Progenitor cell of endocrine pancreas (in vitro differentiated cells): ENCODE results near the gene RAD9A. TPM values are rescaled to one million over a fixed set of nuclear protein-coding genes. Genes with fewer than 3 reads are reported as not detected.
"Not testable (repeated sequence)": the region's sequence is repeated elsewhere in the genome, so short reads cannot be mapped to it uniquely, and the experiment has no call there.

Experiments used
- DNase-seq: peaks from one replicate; pipeline ENCODE4 v3.0.0; 2021; ENCODE audit warnings: low spot score; ENCODE audit not compliant: unreplicated experiment
- H3K27ac Mint-ChIP-seq: 2 replicates; pipeline ENCODE4 v1.8.0; 2021; ENCODE audit warnings: mild to moderate bottlenecking, moderate library complexity, mixed read lengths
- H3K27me3 Mint-ChIP-seq: 2 replicates; pipeline ENCODE4 v1.8.0; 2021; ENCODE audit warnings: mixed read lengths
- H3K36me3 Mint-ChIP-seq: 2 replicates; pipeline ENCODE4 v1.8.0; 2022; ENCODE audit warnings: mixed read lengths; ENCODE audit not compliant: insufficient read depth
- H3K4me1 Mint-ChIP-seq: 2 replicates; pipeline ENCODE4 v1.8.0; 2021; ENCODE audit warnings: low read depth, mixed read lengths
- H3K4me3 Mint-ChIP-seq: 2 replicates; pipeline ENCODE4 v1.8.0; 2021; ENCODE audit warnings: low read depth, mild to moderate bottlenecking, moderate library complexity, mixed read lengths
- H3K9me3 Mint-ChIP-seq: 2 replicates; pipeline ENCODE4 v1.8.0; 2021; ENCODE audit warnings: low read depth, mixed read lengths
- total RNA-seq: library from RNA; stranded (reverse); gene quantifications from 2 replicates; pipeline ENCODE4 v1.2.1, GENCODE V29; 2021
- TF ChIP-seq, protein P1 (sequence below): fragments of 200-600 bp; sonication (generic); IDR thresholded peaks from one replicate; pipeline ENCODE4 v1.5.0; 2021; ENCODE audit warnings: antibody characterized with exemption, mild to moderate bottlenecking; ENCODE audit not compliant: unreplicated experiment

The RAD9A gene
- total RNA-seq, 1 donor from 2014 or later, result 39.0 TPM

DNA sequence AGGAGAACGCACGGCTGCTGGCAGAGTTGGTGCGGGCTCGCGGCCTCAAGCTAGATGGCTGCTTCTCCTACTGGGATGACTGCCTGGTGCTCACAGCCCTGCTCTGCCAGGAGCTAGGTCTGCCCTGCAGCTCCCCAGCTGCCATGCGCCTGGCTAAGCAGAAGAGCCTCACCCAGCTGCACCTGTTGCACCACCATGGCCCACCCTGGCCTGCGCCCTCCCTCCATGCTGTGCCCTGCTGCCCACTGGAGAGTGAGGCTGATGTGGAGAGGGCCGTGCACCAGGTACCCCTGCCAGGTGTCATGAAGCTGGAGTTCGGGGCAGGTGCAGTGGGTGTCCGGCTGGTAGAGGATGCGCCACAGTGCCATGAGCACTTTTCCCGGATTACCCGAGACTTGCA is 31.7 kb downstream of the RAD9A start:
- H3K4me1 Mint-ChIP-seq, result peaks cover 4% of the 10 kb centered on the region
- H3K9me3 Mint-ChIP-seq, result no peaks in the 10 kb centered on the region
- TF ChIP-seq, protein P1, sequence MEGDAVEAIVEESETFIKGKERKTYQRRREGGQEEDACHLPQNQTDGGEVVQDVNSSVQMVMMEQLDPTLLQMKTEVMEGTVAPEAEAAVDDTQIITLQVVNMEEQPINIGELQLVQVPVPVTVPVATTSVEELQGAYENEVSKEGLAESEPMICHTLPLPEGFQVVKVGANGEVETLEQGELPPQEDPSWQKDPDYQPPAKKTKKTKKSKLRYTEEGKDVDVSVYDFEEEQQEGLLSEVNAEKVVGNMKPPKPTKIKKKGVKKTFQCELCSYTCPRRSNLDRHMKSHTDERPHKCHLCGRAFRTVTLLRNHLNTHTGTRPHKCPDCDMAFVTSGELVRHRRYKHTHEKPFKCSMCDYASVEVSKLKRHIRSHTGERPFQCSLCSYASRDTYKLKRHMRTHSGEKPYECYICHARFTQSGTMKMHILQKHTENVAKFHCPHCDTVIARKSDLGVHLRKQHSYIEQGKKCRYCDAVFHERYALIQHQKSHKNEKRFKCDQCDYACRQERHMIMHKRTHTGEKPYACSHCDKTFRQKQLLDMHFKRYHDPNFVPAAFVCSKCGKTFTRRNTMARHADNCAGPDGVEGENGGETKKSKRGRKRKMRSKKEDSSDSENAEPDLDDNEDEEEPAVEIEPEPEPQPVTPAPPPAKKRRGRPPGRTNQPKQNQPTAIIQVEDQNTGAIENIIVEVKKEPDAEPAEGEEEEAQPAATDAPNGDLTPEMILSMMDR, result no peak
- H3K4me3 Mint-ChIP-seq, result no peak overlapping the region
- no peak overlapping the region for H3K27ac Mint-ChIP-seq
- no peak for DNase-seq
- no peaks in the 10 kb centered on the region for H3K27me3 Mint-ChIP-seq
- no peaks in the 10 kb centered on the region for H3K36me3 Mint-ChIP-seq

DNA sequence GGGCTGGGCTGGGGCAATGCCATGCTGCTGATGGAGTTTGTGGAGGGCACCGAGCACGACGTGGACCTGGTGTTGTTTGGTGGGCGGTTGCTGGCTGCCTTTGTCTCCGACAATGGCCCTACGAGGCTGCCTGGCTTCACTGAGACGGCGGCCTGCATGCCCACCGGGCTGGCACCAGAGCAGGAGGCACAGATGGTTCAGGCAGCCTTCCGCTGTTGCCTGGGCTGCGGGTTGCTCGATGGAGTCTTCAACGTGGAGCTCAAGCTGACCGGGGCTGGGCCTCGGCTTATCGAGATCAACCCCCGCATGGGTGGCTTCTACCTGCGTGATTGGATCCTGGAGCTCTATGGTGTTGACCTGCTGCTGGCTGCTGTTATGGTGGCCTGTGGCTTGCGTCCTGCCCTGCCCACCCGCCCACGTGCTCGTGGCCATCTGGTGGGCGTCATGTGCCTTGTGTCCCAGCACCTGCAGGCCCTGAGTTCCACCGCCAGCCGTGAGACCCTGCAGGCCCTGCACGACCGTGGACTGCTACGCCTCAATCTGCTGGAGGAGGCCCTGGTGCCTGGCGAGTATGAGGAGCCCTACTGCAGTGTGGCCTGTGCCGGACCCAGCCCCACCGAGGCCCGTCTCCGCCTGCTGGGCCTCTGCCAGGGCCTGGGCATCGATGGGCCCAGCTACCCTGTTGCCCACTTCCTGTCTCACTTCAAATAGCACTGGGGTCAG is 32.3 kb downstream of the RAD9A start:
- no peaks in the 10 kb centered on the region for H3K9me3 Mint-ChIP-seq
- TF ChIP-seq, protein P1, result no peak
- H3K4me1 Mint-ChIP-seq, result peaks cover 5% of the 10 kb centered on the region
- H3K27me3 Mint-ChIP-seq, result no peaks in the 10 kb centered on the region
- no peak for DNase-seq
- no peak overlapping the region for H3K27ac Mint-ChIP-seq
- no peaks in the 10 kb centered on the region for H3K36me3 Mint-ChIP-seq
- H3K4me3 Mint-ChIP-seq, result no peak overlapping the region

GRCh38 chr11:67427364-67427859 is 35.6 kb downstream of the RAD9A start:
- not testable (repeated sequence) for H3K9me3 Mint-ChIP-seq, DNase-seq, H3K4me1 Mint-ChIP-seq, H3K27me3 Mint-ChIP-seq, H3K36me3 Mint-ChIP-seq
- Mint-ChIP-seq H3K27ac (peak overlapping the region; percentile 97), H3K4me3 (peak overlapping the region; percentile 95)

DNA sequence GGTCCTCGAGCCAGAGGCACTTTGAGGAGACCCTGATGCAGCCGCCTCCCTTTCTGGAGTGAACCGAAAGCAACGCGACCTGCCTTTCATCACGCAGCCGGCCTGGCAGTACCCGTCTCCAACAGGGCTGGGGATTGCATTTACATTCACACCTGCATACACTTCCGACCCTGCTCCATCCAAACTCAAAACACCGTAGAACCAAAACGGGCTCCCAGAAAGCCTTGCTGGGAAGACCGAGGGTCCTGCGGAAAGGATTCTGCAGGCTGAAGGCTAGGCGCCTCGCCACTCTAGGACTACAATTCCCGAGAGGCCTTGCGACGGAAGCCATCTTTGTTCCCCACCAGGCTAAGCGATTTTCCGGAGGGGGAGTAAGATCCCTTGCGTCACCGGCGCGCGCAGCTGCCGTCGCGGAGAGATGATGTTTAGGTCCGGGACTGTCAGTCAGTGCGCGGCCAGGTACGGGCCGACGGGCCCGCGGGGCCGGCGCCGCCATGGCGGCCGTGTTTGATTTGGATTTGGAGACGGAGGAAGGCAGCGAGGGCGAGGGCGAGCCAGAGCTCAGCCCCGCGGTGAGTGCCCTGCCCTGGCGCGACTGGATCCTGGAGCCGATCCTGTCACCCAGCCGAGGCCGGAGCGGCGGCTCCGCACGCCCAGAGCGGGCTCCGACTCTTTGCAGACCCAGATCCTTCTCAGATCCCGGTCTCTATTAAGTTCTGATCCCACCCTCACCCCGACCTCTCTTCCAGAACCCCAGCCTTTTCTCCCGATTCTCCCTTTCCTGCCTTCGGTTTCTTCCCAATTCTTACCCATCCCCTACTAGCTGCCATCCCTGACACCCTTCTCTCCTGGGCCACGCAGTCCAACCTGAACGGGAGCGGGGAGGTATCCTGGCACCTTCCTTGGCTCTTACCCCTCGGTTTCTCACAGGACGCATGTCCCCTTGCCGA is 36.5 kb downstream of the RAD9A start, which contains the start of gene RPS6KB2:
Gene RPS6KB2 (plus strand): TSS at position 443 of the 950 bp plus-strand sequence. CDS start 52 bp downstream, at position 495.
- Mint-ChIP-seq H3K36me3 (peaks cover 3% of the 10 kb centered on the region), H3K27me3 (no peaks in the 10 kb centered on the region), H3K4me3 (peak within 1 kb of the TSS; percentile 95), H3K4me1 (peaks cover 4% of the 10 kb centered on the region), H3K9me3 (no peaks in the 10 kb centered on the region), H3K27ac (peak within 1 kb of the TSS; percentile 97)
- DNase-seq, result peak; percentile 99
- TF ChIP-seq, protein P1, result no peak

DNA sequence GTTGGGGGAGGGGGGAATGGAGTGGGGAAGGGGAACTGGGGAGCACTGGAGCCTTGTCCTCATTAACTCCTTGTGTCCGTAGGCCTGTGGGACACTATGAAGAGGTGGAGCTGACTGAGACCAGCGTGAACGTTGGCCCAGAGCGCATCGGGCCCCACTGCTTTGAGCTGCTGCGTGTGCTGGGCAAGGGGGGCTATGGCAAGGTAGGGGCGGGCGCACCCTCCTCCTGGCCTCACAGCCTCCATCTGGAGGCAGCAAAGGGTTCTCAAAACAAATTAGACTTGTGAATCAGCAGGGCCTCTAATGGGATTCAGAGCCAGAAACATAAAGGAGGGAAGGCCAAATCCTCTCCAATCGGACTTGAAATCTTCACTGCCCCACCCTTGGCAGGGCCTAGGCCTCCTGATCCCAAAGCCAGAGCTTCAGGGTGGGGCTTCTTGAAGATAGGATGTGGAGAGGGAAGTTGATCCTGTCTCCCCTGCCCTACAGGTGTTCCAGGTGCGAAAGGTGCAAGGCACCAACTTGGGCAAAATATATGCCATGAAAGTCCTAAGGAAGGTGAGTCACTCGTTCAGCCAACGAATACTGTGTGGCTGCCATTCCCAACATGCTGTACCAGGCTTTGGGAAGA is 37.4 kb downstream of the RAD9A start:
- Mint-ChIP-seq H3K36me3 (peaks cover 3% of the 10 kb centered on the region), H3K4me1 (peaks cover 4% of the 10 kb centered on the region), H3K4me3 (peak overlapping the region; percentile 95), H3K27ac (peak overlapping the region; percentile 97), H3K27me3 (no peaks in the 10 kb centered on the region), H3K9me3 (no peaks in the 10 kb centered on the region)
- TF ChIP-seq, protein P1, result no peak
- DNase-seq, result no peak
